Caco-2 (cell line): Measurements from ENCODE around the gene NCAPH2. TPM values are rescaled to one million over a fixed set of nuclear protein-coding genes. Genes with fewer than 3 reads are reported as not detected.

Source experiments
- BruUV-seq: library from RNA; stranded (reverse); fragments of 400-500 nt; replicated peaks from 2 replicates; lab custom pipeline; 2021; lab: Mats Ljungman, UMichigan
- CTCF ChIA-PET: fragments of 300-600 bp; sonication (Branson Sonifier 250); formaldehyde crosslinking; loops from one replicate; lab custom pipeline; 2022; ENCODE audit warnings: antibody characterized with exemption; lab: Charles Lee
- POLR2A ChIA-PET: fragments of 300-600 bp; sonication (Branson Sonifier 250); formaldehyde crosslinking; loops from one replicate; lab custom pipeline; 2022; ENCODE audit warnings: antibody characterized with exemption; lab: Charles Lee
- DNase-seq, 2 experiments: peaks; one replicate each; pipeline versions ENCODE4 v3.0.0 to v3.0.0-alpha.2; 2020 to 2022
- H3K27me3 ChIP-seq: replicated peaks from 2 replicates; pipeline ENCODE4 v1.6.0; 2011; ENCODE audit warnings: low read length; ENCODE audit not compliant: control insufficient read depth, insufficient read depth
- H3K36me3 ChIP-seq: 2 replicates; pipeline ENCODE4 v1.5.1; 2011; ENCODE audit warnings: low read length; ENCODE audit not compliant: control insufficient read depth, insufficient read depth
- H3K4me1 ChIP-seq: fragments of 250-450 bp; sonication (Bioruptor Pico); 2 replicates; pipeline ENCODE4 v1.5.1; 2020; ENCODE audit warnings: mild to moderate bottlenecking
- H3K4me3 ChIP-seq: 2 replicates; pipeline ENCODE4 v1.5.1; 2011; ENCODE audit warnings: low read depth, mild to moderate bottlenecking, control low read depth, low read length
- H3K9me3 ChIP-seq: fragments of 250-450 bp; sonication (Bioruptor Pico); 2 replicates; pipeline ENCODE4 v1.5.1; 2020; ENCODE audit warnings: mild to moderate bottlenecking, moderate library complexity
- H3K27ac Mint-ChIP-seq: one replicate; pipeline ENCODE4 v1.8.0; 2022; ENCODE audit warnings: mixed read lengths; ENCODE audit not compliant: unreplicated experiment
- H3K27me3 Mint-ChIP-seq: one replicate; pipeline ENCODE4 v1.8.0; 2022; ENCODE audit warnings: mixed read lengths; ENCODE audit not compliant: insufficient read depth, unreplicated experiment
- H3K36me3 Mint-ChIP-seq: one replicate; pipeline ENCODE4 v1.8.0; 2022; ENCODE audit warnings: mild to moderate bottlenecking, mixed read lengths; ENCODE audit not compliant: insufficient read depth, unreplicated experiment
- H3K4me1 Mint-ChIP-seq: one replicate; pipeline ENCODE4 v1.8.0; 2022; ENCODE audit warnings: low read depth, mixed read lengths; ENCODE audit not compliant: unreplicated experiment
- H3K4me3 Mint-ChIP-seq: one replicate; pipeline ENCODE4 v1.8.0; 2022; ENCODE audit warnings: mild to moderate bottlenecking, moderate library complexity, mixed read lengths; ENCODE audit not compliant: unreplicated experiment
- H3K9me3 Mint-ChIP-seq: one replicate; pipeline ENCODE4 v1.8.0; 2022; ENCODE audit warnings: mixed read lengths; ENCODE audit not compliant: unreplicated experiment
- intact Hi-C: fragments of 100-400 bp; cut with micrococcal nuclease; formaldehyde crosslinking; loops from one replicate; pipeline ENCODE4 v1.10.0; 2022; ENCODE audit not compliant: unreplicated experiment
- total RNA-seq: library from RNA; stranded (reverse); gene quantifications from 2 replicates; pipeline ENCODE4 v1.2.3, GENCODE V29; 2022
- TF ChIP-seq, protein P1 (sequence below), 2 experiments: fragments of 200-600 bp in 1 of 2; IDR thresholded peaks; 1 replicate in 1 of 2; 2 replicates in 1 of 2; pipeline versions ENCODE4 v1.5.1 to v1.8.0; 2011 to 2022; ENCODE audit warnings: antibody characterized with exemption in 1 of 2, control low read depth in 1 of 2, inconsistent platforms in 1 of 2, low read depth in 1 of 2, low read length in 1 of 2, mild to moderate bottlenecking in 1 of 2, moderate library complexity in 1 of 2; ENCODE audit not compliant: insufficient read depth in 1 of 2, severe bottlenecking in 1 of 2, unreplicated experiment in 1 of 2

The NCAPH2 gene
- total RNA-seq, 1 experiment from 2014 or later: 88.9 TPM

DNA sequence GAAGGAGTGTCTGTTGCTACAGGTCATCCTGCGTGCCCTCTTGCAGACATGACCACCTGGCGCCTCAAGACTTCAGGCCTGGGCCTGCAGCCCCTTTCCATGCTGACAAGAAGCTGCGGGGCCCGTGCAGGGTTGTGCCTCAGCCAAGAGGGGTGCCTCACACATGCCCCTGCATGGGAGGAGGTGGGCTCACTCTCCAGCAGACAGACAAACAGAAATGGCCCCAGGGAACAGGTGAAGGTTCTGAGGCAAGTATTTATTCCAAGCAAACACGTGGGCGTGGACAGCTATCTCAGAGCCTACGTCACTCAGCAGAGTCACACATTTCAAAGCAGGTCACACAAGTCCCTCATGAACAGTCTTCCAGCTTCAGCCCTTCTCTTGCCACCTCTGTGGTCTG is 60.6 kb downstream of the NCAPH2 start:
- TF ChIP-seq, protein P1, sequence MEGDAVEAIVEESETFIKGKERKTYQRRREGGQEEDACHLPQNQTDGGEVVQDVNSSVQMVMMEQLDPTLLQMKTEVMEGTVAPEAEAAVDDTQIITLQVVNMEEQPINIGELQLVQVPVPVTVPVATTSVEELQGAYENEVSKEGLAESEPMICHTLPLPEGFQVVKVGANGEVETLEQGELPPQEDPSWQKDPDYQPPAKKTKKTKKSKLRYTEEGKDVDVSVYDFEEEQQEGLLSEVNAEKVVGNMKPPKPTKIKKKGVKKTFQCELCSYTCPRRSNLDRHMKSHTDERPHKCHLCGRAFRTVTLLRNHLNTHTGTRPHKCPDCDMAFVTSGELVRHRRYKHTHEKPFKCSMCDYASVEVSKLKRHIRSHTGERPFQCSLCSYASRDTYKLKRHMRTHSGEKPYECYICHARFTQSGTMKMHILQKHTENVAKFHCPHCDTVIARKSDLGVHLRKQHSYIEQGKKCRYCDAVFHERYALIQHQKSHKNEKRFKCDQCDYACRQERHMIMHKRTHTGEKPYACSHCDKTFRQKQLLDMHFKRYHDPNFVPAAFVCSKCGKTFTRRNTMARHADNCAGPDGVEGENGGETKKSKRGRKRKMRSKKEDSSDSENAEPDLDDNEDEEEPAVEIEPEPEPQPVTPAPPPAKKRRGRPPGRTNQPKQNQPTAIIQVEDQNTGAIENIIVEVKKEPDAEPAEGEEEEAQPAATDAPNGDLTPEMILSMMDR (IDR thresholded peaks at IDR 0.05; ENCODE audit: insufficient read depth in 1 of 2, low read depth in 1 of 2, low read length in 1 of 2, severe bottlenecking in 1 of 2, unreplicated experiment in 1 of 2): no peak
- no peaks in the 10 kb centered on the region for H3K27me3 ChIP-seq
- no peaks in the 10 kb centered on the region for H3K27me3 Mint-ChIP-seq
- intact Hi-C loops: no loop called here
- H3K4me1 ChIP-seq: peaks cover 10% of the 10 kb centered on the region; the same call in 1 of the 2 replicates
- no peaks in the 10 kb centered on the region for H3K36me3 Mint-ChIP-seq
- BruUV-seq: no TSS peak
- ChIA-PET CTCF (interaction anchor here (0.5 to 2.1 kb wide), 3 partner anchors 52 to 297 kb away, joined by 3 to 8 read pairs (median 3); no protein-coding TSS in a partner anchor), POLR2A (interaction anchor here (0.5 to 1.0 kb wide), 2 partner anchors 15 to 23 kb away, joined by 3 to 4 read pairs; partner anchors contain the start of gene KLHDC7B)
- peak overlapping the region; percentile 75 for H3K27ac Mint-ChIP-seq
- H3K9me3 Mint-ChIP-seq: no peaks in the 10 kb centered on the region
- DNase-seq: peak; percentile 65 to 67
- H3K9me3 ChIP-seq: no peaks in the 10 kb centered on the region
- no peaks in the 10 kb centered on the region for H3K36me3 ChIP-seq
- H3K4me1 Mint-ChIP-seq: peaks cover under 1% of the 10 kb centered on the region
- no peak overlapping the region for H3K4me3 Mint-ChIP-seq
- no peak overlapping the region for H3K4me3 ChIP-seq

DNA sequence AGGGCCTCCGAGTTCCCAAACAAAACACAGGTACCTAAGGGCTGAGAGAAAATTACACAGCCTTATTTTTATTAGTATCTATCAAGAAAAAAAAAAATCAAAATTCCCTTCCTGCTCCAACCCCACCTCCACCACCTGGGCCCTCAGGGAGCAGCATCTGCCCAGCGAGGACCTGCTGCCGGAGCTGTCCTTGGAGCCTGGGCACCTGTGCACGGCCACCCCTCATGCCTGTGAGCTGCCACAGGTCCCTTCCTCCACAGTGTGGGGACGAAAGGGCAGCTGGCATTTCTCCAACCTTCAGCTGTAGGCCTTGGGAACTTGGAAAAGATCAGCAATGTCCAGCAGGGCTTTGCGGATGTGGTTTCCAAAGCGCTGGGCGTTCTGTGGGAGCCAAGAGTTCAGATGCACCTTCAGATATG is 61.0 kb downstream of the NCAPH2 start:
- Mint-ChIP-seq H3K36me3 (no peaks in the 10 kb centered on the region), H3K4me1 (no peaks in the 10 kb centered on the region), H3K4me3 (no peak overlapping the region), H3K27ac (peak overlapping the region; percentile 75), H3K27me3 (no peaks in the 10 kb centered on the region), H3K9me3 (no peaks in the 10 kb centered on the region)
- Histone ChIP-seq H3K27me3 (no peaks in the 10 kb centered on the region), H3K4me3 (no peak overlapping the region), H3K9me3 (no peaks in the 10 kb centered on the region), H3K36me3 (no peaks in the 10 kb centered on the region), H3K4me1 (peaks cover 10% of the 10 kb centered on the region; the same call in 1 of the 2 replicates)
- TF ChIP-seq, protein P1 (IDR thresholded peaks at IDR 0.05; ENCODE audit: insufficient read depth in 1 of 2, low read depth in 1 of 2, low read length in 1 of 2, severe bottlenecking in 1 of 2, unreplicated experiment in 1 of 2): no peak
- no peak for DNase-seq
- ChIA-PET CTCF (interaction anchor here (0.7 to 2.1 kb wide), 2 partner anchors 52 to 125 kb away, joined by 3 to 8 read pairs; no protein-coding TSS in a partner anchor), POLR2A (interaction anchor here (1.0 kb wide), 1 partner anchor 14 kb away, joined by 4 read pairs; no protein-coding TSS in a partner anchor)
- intact Hi-C loops: no loop called here
- TSS peak; percentile 59 for BruUV-seq

DNA sequence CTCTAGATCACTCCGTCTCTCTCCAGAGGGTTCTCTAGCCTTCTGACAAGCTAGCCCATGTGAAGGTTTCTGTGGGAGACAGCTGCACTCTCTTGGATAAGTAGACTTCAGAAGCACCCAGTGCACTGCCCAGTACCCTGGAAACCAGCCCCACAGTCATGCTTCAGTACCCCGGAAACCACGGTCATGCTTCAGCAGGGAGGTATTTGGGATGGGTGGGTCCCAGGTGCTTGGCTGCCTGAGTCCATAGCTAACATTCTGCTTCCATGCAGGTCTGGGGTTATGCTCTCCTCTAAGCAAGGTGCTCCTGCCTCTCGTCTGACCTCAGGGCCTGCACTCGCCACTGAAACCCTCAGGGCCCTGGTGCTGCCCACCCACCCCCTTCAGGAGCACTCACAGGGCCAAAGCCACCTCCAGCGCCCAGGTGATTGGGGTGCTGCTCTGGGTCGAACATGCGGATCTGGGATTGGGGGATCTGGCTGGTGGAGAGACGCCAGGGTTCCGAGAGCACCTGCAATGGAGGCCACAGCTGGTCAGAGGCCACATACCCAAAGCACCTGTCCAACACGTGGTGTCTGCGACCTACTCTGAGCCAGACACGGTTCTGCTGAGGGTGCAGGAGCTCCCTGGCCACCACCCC is 62.0 kb downstream of the NCAPH2 start:
- Mint-ChIP-seq H3K27me3 (no peaks in the 10 kb centered on the region), H3K4me3 (no peak overlapping the region), H3K36me3 (no peaks in the 10 kb centered on the region), H3K4me1 (no peaks in the 10 kb centered on the region), H3K27ac (no peak overlapping the region), H3K9me3 (no peaks in the 10 kb centered on the region)
- H3K36me3 ChIP-seq: no peaks in the 10 kb centered on the region
- CTCF ChIA-PET: interaction anchor here (2.1 kb wide), 1 partner anchor 51 kb away, joined by 8 read pairs; no protein-coding TSS in a partner anchor
- TF ChIP-seq, protein P1 (IDR thresholded peaks at IDR 0.05; ENCODE audit: insufficient read depth in 1 of 2, low read depth in 1 of 2, low read length in 1 of 2, severe bottlenecking in 1 of 2, unreplicated experiment in 1 of 2): no peak
- no TSS peak for BruUV-seq
- intact Hi-C loops: no loop called here
- POLR2A ChIA-PET: interaction anchor here (0.6 kb wide), 1 partner anchor 45 kb away, joined by 3 read pairs; the partner anchor contains the start of gene SCO2
- H3K9me3 ChIP-seq: no peaks in the 10 kb centered on the region
- H3K27me3 ChIP-seq: no peaks in the 10 kb centered on the region
- no peak for DNase-seq
- H3K4me3 ChIP-seq: no peak overlapping the region
- peaks cover 10% of the 10 kb centered on the region; the same call in 1 of the 2 replicates for H3K4me1 ChIP-seq
